NOMO-1 treated with dmso at 0.1 percent for 144 hours (cell line): Measurements from ENCODE around the gene XRCC3.
"Not testable (repeated sequence)": the region's sequence is repeated elsewhere in the genome, so short reads cannot be mapped to it uniquely, and the experiment has no call there.

Source experiments
- DNase-seq: peaks from one replicate; lab custom pipeline; 2025; ENCODE audit not compliant: unreplicated experiment; lab: John Stamatoyannopoulos, UW

The XRCC3 gene

DNA sequence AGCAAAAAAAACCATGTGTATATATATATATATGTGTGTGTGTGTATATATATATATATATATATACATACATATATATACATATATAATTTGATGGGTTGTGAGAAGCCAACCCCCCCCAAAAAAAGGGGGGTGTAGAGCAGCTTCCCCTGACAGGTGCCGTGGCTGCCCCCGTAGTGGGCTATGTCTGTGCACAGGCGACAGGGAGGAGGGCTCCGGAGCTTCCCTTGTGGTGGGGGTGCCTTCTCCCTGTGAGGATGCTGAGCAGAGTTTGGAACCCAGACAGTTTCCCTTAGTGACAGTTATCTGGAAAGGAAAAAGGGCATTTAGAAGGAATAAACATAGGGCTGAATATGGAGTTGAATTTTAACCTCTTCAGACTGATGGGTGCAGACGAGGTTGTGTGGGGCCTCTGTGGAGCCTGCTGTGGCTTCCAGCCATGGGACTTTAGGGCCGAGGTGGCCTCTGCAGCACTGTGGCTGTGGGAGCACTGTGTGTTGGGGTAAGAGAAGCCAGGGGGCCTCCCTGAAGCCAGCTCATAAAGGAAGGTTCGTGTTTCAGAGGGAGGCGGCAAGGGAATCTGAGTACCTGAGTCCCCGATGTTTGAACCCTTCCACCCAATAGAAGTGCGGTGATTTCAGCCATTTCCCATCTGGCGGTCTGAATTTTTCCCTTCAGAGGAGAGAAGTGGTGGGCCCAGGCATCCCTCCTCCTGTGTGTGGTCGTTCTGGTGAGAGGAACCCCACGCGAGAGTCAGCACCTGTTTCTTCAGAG, 19.8 kb downstream of the XRCC3 start:
- no peak for DNase-seq

- no peak for DNase-seq
Measured at GRCh38 chr14:103694572-103695026, 20.7 kb downstream of the XRCC3 start.

GRCh38 chr14:103693515-103693914, 21.7 kb downstream of the XRCC3 start:
- DNase-seq = no peak

- DNase-seq = no peak
Measured at GRCh38 chr14:103692871-103693270, 22.4 kb downstream of the XRCC3 start.

- no peak for DNase-seq
Measured at GRCh38 chr14:103692159-103692558, 23.1 kb downstream of the XRCC3 start.

GRCh38 chr14:103691655-103692054, 23.6 kb downstream of the XRCC3 start:
- DNase-seq = not testable (repeated sequence)

GRCh38 chr14:103690332-103690731, 24.9 kb downstream of the XRCC3 start:
- no peak for DNase-seq

GRCh38 chr14:103688906-103689902, 26.0 kb downstream of the XRCC3 start:
- DNase-seq = no peak

- DNase-seq = no peak
Measured at GRCh38 chr14:103688441-103688840, 26.8 kb downstream of the XRCC3 start.

DNA sequence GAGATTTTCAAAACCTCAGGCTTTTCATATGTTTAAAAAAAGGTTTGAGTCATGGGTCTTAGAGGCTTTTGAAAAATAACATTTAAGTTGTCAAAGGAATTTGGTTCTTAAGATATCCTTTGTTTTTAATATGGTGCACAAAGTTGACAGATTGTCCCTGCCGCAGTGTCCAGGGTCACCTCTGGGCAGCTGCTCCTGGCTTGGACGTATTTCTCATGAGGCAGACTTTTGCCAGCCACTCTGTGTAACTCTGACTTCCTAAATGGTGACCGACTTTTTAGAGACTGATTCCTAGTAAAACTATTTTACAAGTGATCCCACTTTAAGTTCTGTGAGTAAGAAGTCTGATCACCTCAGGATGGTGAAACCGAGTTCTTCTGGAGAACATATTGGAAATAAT, 27.5 kb downstream of the XRCC3 start:
- no peak for DNase-seq

DNA sequence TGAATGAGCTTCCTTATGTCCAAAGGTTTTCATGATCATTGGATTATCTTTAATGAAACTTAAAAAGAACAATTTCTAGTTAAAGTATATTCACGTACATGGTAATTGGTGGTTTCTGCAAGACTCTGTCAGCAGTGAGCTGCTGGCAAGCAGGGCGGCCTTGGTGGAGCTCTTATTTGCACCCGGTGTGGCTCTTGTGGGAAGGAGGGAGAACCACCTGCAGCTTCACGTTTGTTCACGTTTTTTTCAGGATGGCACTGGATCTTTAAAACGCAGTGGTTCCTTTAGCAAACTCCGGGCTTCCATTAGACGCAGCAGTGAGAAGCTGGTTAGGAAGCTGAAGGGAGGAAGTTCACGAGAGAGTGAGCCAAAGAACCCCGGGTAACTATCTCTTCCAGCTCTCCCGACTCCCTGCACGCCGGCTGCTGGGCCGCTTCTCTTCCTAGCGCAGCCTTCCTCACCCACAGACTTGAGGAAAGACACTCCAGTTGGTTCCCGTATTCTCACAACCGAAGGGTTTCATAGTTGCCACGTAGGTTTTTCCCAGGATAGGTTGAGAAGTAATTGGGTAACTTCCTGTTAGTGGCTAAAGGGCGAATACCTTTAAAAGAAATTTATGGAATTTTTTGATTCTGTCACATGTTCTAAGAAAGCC, 28.3 kb downstream of the XRCC3 start:
- no peak for DNase-seq

DNA sequence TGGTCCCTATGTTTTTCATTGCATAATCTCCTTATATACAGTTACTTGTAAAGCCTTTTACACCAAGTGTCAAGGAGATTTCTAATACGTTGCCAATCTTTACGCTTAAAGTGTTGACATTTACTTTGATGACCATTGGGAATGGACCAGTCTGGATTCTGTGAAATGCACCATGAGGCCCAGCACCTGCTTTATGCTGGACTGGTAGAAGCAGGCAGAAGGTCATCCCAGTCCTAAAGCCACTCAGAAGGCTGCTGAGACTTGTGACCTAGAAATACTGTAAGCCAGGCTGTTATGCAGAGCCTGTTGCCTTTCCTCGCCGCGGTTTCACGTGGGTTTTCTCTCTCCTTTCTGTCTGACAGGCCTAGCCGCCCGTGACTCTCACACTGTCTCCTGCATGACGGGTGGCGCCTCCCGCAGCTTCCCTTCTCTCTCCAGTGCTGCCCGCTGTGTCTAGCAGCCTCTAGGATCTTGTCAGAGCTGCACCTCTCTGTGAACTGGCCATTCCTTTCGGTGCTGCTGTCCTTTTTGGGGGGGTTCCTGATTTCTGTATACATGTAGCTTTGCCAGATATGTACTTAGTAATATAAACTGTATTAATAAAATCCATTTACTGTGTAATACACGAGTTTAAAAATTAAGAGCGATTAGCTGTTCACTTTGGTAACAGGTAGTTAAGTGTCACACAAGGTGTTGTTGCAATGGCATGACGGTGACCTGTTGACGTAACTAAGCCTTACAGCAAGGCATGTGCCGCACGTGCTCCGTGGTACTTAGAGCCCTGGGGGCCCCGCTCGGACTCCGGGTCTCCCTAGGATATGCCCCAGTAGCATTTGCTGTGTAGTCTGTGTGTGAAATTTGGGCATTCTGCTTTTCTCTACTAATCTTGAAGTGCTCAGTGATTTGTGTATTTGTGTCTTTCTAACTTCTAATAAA, 29.7 kb downstream of the XRCC3 start:
- no peak for DNase-seq

GRCh38 chr14:103684871-103685270, 30.4 kb downstream of the XRCC3 start:
- DNase-seq = no peak

GRCh38 chr14:103684471-103684870, 30.8 kb downstream of the XRCC3 start:
- no peak for DNase-seq

- DNase-seq = no peak
Measured at GRCh38 chr14:103683139-103683538, 32.1 kb downstream of the XRCC3 start.

- DNase-seq = no peak
Measured at GRCh38 chr14:103680491-103681231, 34.6 kb downstream of the XRCC3 start.

- DNase-seq = peak; percentile 84
Measured at GRCh38 chr14:103679351-103679750, 35.9 kb downstream of the XRCC3 start.

GRCh38 chr14:103676881-103677675, 38.2 kb downstream of the XRCC3 start:
- no peak for DNase-seq

GRCh38 chr14:103675957-103676356, 39.3 kb downstream of the XRCC3 start:
- DNase-seq = no peak
